ENCODE measurements around the gene BMPR1A.

Gene BMPR1A

DNA sequence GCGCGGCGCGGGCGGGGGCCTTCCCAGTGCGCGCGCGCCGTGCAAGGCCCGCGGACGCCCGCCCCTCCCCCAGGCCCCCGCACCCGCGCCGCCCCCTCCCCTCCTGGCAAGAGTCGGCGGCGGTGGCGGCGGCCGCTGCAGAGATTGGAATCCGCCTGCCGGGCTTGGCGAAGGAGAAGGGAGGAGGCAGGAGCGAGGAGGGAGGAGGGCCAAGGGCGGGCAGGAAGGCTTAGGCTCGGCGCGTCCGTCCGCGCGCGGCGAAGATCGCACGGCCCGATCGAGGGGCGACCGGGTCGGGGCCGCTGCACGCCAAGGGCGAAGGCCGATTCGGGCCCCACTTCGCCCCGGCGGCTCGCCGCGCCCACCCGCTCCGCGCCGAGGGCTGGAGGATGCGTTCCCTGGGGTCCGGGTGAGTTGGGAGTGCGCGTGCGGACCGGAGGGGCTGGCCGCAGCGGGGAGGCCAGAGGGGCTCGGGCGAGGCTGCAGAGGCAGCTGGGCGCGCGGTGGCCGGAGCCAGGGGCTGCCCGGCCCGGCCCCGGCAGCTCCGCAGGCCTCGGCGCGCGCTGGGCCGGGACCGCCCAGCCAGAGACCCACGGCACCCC lies at the start of gene BMPR1A:
BMPR1A (plus strand) TSS at position 109 of the 602 bp plus-strand sequence. CDS start 119,400 bp downstream, outside the sequence.
- DNase-seq (ENCODE audit: low spot score), result peak; percentile 50

DNA sequence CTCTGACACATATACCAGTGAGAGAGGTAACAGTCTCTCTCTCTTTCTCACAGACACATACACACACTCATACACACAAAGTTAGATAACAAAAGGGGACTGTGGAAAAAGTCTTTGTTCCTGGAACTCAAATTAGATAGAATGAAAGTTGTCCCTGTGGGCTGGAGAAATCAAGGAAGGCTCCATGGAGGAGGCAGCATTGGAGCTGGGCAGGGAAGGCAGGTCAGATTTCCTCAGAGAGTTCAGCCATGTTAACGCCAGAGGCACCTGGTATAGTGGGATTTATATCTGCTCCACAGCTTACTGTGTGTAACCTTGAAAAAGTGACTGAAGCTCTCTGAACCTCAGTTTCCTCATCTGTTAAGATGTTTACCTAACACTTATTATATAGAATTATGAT lies 49.4 kb upstream of the BMPR1A start:
- no peak for DNase-seq (ENCODE audit: low spot score)

DNA sequence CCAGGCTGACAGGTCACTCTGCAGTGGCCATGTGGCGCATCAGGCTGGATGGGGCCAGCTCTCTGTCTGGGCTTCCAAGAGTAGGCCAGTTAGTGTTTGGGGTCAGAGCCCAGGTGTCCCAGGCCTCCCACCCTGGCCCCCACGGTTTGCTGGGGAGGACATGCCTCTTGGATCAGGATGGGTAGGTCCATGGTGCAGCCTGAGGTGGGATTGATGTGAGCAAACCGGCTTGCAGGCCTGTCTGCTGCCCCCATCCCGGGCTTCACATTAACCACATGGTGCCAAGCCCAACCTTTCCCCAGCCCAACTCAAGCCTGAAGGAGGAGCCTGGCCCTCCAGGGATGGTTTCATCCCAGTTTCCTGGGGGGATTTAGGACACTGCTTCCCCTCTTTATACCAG lies 48.9 kb upstream of the BMPR1A start:
- no peak for DNase-seq (ENCODE audit: low spot score)

DNA sequence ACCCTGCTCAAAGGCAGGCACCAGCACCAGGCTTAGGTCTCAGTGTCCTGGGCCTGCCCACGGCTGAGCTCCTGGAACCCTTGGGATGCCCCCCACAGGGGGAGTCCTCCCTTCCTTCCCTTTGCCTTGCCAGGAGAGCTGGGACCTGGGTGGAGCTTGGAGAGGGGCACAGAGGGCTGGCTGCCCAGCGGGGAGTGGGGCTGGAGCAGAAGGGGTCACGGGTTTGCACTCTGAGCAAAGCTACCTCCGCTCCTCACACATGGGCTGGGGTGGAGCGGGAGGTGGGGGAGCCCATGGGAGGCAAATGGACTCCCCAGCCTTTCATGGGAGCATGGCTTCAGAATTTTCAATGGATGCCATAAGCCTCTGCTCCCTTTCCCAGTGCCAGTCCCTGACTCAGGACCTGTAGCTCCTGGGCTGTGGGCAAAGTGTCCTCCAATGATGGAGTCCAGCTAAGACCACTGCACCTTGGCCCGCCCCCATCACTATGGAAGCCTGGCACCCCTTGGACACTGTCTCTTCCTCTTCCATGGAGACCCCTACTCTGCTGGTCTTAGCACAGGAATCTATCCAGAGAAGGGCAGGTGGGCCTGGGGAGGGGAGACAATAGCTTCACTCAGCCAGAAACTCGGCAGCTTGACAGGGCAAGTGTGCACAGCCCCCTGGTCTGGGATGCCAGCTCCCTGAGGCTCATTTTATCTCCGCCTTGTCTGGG lies 48.2 kb upstream of the BMPR1A start:
- DNase-seq (ENCODE audit: low spot score), result no peak

DNA sequence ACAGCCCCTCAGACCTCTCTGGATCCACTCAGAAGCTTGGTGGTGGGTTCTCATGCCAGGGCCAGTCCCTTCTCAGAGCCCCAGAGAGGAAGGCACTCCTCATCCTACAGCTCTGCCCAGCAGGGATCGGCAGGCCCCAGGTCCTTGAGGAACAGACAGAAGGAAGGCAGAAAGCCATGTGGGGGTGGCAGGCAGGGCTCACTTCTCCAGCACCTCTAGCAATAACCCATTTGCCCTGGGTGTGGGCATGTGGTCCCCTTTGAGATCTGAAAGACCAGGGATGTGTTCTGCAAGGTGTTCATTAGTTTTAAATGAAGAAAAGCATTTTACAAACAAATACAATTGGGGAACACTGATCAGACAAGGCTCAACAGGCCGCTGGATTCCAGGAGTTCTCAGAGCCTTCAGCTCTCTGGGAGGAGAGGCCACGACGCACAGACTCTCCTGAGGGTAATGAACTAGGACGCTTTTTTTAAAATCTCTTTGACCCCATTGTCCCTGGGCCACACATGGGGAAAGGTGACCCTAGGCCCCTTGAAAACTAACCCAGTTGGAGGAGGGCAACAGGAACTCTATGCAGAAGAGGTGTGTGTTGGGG lies 47.5 kb upstream of the BMPR1A start:
- no peak for DNase-seq (ENCODE audit: low spot score)

DNA sequence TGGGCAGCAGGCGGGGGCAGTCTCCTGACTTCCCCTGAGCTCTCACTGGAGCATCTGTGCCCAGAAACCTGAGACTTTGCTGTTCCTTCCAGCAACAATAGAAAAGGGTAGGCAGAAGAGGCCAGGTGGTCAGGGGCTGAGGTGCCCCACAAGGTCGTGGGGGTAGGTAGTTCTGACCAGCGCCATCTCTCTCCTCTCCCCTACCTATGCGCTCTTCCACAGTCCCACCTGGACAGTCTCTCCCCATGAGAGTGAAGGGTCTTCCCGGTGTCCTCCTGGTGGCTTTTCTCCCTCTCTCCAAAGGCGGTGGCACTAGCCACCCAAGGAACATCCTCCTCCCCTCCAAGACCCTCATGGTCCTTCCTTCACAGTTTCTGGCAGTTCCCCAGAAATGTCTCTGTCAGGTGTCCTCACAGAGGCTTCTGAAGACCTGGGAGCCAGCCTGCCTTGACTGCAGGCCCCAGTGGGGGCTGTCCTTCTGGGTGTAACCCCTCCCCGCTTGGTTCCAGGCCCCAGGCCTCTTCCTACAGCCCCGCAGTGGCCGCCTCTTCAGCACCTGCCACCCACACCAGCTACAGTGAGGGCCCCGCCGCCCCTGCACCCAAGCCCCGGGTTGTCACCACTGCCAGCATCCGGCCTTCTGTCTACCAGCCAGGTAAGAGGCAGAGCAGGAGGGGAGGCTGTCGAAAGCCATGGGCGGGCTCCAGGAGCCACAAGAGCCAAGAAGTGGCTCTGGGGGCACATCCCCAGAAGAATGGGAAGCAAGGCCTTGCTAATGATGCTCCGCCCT lies 46.8 kb upstream of the BMPR1A start:
- DNase-seq (ENCODE audit: low spot score), result no peak

DNA sequence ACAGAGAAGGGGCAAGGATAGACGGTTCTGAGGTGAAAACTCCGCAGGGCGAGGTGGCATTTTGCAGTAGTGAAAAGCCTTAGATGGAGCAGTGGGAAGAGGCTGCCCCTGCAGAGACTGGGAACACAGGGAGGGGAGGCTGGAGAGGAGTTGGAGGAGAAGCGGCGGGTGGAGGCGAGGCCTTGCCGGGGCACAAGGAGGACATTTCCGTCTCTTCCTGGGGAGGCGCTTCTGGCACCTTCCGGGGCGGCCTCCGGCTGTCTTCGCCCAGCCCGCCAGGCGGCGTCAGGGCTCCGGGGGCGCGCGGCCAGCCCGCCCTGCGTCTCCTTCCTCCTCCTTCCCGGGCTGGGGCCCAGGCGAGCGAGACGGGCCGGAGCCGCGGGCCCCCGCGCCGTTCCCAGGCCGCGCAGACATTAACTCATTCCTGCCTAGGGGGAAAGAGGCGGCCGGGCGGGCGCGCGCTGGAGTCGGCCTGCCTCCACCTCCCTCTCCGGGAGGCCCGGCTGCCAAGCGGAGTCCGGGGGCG lies 45.4 kb upstream of the BMPR1A start:
- peak; percentile 89 for DNase-seq (ENCODE audit: low spot score)

DNA sequence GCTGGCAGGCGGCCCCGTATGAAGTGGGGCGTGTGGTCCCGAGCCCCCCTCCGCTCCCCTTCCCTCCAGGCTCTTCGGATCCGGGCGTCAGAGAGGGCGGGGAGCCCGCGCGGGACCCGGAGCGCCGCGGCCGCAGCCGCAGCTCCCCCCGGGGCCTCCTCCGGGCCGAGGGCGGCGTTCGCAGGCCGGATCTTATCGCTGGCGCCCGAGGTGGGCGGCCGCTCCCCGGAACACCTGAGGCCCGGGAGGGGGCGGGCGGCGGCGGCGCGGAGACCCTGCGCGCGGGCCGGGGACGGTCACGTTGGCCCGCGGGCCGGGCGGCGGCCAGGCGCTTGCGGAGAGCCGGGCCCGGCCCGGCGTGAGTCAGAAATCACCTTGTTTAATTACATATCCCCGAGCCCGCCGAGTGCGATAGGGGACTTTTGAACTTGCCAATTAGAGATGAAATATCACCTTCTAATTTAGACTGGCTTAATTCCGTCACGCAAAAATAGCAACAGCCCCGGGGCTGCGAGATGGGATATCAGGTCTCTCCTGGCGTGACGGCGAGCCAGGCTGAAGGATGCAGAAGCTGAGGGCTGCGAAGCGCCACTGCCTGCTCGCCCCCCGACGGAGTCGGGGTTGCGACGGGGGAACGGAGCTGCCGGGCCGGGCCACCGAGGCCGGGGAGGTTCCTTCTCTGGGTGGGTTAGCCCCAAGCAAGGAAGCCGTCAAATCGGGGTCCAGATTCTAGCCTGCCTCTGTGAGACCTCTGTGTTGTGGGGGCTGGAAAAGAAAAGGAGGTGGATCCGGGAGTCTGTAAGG lies 44.7 kb upstream of the BMPR1A start:
- DNase-seq (ENCODE audit: low spot score), result peak; percentile 72

DNA sequence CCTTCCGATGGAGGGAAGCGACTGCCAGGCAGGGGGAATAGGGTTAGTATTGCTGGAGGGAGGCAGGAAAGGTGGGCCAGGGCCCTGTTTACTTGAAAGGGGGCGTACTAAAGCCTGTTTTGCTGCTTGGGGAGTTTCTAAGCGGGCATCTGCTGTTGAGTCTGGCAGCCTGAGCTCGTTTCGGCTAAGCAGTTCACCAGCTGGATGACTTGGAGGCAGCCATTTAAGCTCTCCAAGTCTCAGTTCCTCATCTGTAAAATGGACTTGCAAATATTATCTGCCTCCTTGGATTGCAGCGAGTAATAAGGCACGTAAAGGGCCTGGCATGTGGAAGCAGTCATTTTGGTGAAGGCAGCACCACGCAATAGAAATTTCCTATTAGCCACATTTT lies 44.1 kb upstream of the BMPR1A start:
- peak; percentile 38 for DNase-seq (ENCODE audit: low spot score)

DNA sequence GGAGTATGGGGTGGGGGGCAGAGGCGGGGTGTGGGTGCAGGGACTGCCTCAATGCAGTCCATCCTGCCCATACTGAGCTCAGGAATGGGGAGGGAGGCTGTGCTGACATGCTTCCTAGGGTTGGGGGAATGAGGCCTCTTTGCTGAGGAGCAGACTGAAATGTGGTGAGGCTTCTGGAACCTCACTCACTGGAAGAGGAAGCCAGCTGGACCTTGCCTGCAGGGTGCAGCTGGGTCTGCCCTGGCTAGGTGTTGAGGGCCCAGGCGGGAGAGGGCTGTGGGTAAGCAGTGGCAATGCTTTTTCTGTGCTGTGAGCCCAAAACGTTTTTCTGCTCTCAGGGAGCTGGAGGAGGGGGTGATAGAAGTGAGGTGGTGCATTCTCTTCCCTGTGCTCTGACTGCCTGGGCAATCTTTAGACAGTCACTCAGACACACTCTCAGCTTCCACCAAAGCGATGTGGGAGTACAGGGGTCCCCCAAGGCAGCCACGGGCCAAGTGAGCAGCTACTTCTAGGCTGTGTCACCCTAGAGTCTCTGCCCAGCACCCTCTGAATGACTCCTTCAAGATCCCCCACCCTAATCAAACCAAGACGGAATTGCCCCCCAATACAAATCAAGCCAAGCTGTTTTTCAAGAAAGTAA lies 41.1 kb upstream of the BMPR1A start:
- DNase-seq (ENCODE audit: low spot score), result no peak

DNA sequence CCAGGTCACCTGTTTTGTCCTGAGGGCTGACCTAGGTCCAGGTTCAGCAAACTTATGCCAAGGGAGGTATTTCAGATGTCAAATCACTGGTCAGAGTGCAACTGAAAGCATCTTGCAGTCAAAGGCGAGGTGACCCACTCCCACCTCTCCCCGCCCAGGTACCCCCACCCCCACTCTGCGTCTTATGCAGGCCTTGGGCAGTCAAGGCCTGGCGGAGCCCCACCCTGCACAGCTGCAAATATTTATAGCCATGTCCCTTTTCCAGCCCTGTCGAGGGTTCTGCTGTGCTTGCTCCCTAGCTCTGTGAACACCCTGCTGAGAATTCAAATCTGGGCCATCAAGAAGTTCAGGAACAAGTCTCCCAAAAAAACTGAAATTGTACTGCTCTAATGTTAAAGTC lies 40.6 kb upstream of the BMPR1A start:
- no peak for DNase-seq (ENCODE audit: low spot score)

DNA sequence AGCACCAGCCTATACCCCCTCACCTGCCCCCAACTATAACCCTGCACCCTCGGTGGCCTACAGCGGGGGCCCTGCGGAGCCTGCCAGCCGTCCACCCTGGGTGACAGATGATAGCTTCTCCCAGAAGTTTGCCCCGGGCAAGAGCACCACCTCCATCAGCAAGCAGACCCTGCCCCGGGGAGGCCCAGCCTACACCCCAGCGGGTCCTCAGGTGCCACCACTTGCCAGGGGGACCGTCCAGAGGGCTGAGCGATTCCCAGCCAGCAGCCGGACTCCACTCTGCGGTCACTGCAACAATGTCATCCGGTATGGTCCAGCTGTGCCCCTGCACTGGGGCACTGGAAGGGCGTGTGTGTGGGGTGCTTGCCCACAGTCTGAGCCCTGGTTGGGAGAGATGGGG lies 40.0 kb upstream of the BMPR1A start:
- no peak for DNase-seq (ENCODE audit: low spot score)

DNA sequence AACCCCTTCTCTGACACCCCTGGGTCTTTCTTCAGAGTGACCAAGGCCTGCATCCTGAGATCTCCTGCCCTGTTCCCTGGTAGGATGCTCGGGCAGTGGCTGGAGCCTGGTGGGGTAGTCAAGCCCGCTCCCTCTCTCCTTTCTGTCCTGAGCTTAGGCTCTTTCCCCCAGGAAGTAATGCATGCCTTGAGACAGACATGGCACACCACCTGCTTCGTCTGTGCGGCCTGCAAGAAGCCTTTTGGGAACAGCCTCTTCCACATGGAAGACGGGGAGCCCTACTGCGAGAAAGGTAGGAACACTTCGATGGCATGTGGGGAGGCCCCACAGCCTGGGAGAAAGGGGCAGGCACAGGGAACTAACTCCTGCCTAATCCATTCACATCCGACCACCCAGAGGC lies 37.9 kb upstream of the BMPR1A start:
- no peak for DNase-seq (ENCODE audit: low spot score)

DNA sequence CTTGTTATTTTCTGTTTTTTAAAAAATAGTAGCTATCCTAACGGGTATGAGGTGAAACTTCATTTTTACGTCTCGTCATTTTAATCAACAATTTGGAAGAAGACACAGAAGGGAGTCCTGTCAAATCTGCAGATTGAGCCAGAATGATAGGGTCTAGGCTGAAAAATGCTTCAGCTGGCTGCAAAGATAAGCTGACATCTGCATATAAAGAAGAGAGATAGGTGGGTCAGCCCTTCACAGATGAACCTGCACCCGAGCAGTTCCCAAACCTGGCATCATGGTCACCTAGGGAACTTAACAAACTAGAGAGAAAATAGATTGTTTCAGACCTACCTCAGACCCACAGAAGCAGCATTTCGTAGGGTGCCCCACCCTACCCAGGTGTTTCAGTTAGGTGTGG lies 35.2 kb upstream of the BMPR1A start:
- DNase-seq (ENCODE audit: low spot score), result no peak

DNA sequence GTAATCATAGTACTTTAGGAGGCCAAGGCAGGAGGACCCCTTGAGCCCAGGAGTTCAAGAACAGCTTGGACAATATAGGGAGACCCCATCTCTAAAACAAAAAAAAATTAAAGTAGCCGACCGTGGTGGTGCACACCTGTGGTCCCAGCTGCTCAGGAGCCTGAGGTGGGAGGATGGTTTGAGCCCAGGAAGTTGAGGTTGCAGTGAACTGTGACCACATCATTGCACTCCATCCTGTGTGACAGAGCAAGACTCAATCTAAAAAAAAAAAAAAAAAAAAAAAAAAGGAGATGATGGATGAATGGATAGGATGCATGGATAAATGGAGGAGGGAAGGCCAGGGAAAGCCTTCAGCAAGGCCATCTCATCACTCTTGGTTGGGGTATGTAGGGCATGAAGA lies 33.4 kb upstream of the BMPR1A start:
- no peak for DNase-seq (ENCODE audit: low spot score)

DNA sequence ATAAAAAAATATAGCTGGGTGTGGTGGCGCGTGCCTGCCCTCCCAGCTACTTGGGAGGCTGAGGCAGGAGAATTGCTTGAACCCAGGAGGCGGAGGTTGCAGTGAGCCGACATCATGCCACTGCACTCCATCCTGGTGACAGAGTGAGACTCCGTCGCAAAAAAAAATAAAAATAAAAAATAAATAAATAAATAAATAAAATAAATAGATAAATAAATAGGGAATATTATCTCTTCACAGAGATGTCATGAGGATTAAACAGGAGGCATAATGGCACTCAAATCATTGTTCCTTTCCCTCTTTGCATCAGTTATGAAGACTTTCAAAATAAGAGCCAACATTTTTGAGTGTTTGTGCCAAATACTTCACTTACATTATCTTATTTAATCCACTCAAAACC lies 32.0 kb upstream of the BMPR1A start:
- no peak for DNase-seq (ENCODE audit: low spot score)

DNA sequence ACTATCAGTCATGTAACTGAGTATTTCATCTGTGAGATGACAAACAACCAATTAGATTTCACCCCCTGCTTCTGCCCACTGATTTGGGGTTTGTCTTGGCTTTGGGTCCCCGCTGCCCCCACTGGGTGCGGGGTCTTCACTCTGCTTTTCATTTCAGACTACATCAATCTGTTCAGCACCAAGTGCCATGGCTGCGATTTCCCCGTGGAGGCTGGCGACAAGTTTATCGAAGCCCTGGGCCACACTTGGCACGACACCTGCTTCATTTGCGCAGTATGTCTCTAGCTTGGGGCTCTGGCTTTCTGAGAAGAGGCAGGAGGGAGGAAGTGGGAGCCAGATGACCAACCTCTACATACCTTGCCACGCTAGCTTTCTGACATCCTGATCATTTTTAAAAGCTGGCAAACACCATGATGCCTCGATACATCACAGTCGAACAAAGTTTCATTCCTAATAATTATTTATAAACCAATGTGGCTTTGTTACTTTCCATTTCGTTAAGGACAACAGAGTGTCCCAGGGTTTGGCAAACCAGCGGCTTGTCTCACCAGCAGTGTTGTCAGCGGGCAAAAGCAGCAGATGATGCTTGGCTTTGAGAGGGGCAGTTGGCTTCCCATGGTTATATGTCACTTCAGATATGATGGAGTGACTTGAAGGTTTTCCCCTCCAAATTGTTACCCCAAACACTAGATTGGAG lies 30.3 kb upstream of the BMPR1A start:
- DNase-seq (ENCODE audit: low spot score), result no peak

DNA sequence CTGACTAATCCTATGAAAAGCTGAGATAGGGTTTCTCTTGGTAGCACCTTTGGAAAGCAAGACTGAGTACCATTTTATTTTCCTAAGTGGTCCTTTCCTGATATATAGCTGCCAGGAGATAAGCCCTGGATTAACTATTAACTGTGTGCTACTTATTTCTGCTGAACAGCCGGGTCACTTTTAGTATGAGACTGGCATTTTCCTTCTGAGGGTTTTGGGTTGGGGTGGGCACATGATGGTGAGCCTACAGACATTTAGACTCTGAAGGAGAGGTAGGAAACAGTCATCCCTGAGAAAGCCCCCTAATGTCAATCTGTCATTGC lies 29.8 kb upstream of the BMPR1A start:
- no peak for DNase-seq (ENCODE audit: low spot score)

DNA sequence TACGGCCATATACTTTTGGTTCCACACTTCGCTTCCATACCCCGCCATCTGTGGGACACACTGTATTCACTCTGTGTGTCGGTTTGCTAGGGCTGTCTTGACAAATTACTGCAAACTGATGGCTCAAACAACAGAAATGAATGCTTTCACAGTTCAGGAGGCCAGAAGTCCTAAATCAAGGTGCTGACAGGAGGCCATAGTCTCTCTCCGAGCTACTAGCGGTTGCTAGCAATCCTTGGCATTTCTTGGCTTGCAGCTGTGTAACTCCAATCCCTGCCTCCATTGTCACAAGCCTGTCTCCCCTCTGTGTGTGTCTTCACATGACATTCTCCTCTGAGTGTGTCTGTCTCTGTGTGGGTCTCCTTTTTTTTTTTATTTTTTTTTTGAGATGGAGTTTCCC lies 28.9 kb upstream of the BMPR1A start:
- no peak for DNase-seq (ENCODE audit: low spot score)

DNA sequence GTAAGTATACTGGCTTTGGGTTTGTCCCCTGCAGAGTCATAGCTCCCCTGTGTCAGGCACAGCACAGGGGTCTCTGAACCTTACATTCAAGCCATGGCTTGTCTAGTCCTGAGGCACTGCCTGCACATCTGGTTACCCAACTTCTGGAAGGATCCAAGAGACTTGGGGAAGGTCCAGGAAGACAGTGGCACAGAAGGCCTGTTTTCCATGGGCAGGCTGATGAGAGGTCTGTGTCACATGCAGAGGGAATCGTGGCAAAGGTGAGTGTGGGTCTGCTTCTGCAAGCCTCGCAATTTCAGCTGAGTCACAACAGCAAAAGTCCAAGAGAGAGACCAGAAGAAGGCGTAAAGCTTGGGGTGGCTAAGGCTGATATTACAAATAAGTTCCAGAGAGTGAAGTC lies 28.4 kb upstream of the BMPR1A start:
- no peak for DNase-seq (ENCODE audit: low spot score)

DNA sequence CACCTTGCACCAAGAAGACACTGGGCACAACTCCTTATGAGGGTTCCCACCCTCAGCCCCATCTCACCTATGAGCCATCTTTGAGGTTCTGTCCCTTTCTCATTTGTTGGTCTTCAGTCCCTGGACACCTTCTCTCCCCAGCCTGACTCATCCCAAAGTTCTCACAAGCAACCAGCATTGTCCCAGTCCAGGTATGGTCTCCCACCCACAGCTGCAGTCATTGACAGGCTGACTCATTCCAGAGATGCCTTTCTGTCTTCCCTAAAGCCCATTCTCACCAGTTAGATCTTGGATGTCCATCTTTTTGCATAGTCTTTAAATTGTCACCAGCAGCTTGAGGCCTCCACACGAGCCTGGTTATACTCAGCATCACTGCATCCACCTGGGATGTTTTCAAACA lies 26.7 kb upstream of the BMPR1A start:
- DNase-seq (ENCODE audit: low spot score), result no peak
